HG02678 (cell line): ENCODE results near the gene FFAR3.

ENCODE experiments used
- ATAC-seq: cut with Tn5 transposase; IDR thresholded peaks from one replicate; pipeline ENCODE4 v1.9.1; 2021; ENCODE audit warnings: mild to moderate bottlenecking, moderate library complexity; ENCODE audit not compliant: unreplicated experiment

FFAR3 gene, protein sequence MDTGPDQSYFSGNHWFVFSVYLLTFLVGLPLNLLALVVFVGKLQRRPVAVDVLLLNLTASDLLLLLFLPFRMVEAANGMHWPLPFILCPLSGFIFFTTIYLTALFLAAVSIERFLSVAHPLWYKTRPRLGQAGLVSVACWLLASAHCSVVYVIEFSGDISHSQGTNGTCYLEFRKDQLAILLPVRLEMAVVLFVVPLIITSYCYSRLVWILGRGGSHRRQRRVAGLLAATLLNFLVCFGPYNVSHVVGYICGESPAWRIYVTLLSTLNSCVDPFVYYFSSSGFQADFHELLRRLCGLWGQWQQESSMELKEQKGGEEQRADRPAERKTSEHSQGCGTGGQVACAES

DNA sequence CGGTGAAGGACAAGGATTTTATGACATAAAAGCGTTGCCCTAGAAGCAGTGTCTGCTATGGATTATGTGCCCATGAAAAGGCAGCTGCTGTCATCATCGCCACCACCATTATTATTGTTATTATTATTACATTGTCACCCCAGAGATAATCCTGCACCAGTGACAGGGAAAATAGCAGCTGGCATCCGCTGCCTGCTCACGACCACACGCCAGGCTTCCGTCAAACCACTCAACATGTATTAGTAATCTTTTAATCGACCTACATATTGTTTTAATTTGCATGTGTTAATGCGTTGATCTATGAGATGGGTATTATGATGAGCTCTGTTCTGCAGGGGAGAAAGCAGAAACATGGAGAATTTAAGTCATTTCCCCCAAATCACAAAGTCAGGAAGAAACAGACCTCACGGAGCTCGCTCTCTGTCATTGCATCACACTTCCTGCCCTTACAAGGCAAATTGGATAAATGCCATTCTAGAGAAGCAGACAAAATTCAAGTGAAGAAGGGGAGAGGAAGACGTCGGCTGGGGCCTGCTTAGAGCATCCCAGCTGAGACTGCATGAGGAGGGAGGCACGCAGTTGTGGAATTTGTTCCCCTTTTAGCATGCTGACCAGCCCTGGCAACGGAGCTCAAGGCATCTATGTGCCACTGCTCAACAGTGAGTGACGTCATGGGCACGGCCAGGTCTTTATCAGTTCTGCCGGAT lies at the start of gene FFAR3:
FFAR3 (plus strand) TSS at position 594 of the 707 bp plus-strand sequence. CDS start 431 bp downstream, outside the sequence.
- ATAC-seq, result no peak

DNA sequence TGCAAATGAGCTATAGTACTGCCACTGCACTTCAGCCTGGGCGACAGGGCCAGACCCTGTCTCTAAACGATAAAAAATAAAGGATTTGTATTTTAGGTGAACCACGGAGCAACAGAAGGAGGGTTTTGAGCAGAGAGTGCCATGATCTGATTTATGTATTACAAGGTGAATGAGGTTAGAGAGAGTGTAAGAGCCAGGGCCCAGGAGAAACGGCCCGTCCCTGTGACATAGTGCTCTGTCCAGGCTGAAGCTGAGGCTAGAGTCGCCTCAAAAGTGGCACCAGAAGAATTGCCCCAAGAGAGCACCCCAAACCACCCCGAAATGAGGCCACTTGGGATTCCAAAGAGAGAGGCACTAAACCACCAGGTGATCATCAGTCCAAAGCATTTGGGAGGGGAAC lies 49.4 kb upstream of the FFAR3 start:
- ATAC-seq, result no peak

DNA sequence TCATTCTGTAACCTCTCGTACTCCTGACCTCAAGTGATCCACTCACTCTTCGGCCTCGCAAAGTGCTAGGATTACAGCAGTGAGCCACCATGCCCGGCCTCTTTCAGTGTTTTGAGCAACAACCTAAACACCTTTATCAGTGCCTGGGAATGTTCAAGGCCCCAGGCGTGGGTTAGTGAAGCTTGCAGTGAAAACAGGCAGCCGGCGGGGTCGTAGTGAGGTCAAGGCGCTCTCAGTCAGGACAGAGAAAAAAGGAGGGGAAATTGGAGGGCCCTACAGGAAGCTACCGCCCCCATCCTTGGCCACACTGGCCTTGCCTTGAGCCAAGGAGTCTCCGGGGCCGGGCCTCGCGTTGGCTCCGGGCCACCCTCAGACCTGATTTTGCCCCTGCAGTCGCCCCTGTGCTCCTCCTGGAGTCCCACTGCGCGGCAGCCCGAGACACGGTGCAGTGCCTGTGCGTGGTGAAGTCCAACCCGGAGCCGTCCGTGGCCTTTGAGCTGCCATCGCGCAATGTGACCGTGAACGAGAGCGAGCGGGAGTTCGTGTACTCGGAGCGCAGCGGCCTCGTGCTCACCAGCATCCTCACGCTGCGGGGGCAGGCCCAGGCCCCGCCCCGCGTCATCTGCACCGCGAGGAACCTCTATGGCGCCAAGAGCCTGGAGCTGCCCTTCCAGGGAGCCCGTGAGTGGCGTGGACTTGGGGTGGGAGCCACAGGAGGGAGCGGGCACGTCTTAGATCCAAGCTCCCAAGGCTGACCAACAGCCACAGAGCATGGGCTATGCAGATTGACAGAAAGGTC lies 48.6 kb upstream of the FFAR3 start:
- ATAC-seq, result no peak

DNA sequence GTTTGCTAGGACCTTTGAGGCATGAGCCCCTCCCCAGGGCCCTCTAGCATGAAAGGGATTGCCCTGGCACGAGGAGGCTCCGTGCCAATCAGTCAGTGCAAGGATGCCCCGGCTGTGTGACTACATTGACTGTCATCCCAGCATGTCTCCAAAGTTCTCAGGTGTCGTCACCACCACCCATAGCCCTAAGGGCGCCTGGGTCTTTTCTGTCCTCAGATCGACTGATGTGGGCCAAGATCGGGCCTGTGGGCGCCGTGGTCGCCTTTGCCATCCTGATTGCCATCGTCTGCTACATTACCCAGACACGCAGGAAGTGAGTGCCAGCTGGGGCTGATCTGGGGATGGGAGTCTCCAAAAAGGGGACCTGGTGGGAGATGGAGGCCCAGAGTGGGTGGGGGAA lies 47.9 kb upstream of the FFAR3 start:
- no peak for ATAC-seq

DNA sequence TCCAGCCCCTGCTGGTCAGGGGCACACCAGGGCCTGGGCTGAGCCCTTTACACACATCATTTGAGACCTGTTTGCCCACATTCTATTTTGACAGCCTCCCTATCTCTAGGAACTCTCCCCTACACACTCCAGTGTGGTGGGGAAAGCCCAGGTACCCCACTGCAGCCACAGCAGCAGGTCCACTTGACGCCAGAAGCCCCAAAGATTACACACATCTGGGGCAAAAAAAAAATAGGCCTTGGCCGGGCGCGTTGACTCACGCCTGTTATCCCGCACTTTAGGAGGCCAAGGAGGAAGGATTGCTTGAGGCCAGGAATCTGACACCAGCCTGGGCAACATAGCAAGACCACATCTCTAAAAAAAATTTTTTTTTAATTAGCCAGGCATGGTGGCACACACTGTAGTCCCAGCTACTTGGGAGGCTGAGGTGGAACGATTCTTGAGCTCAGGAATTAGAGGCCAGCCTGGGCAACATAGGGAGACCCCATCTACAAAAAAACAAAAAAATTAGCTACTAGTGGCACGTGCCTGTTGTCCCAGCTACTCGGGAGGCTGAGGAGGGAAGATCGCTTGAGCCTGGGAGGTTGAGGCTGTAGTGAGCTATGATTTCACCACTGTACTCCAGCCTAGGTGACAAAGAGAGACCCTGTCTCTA lies 47.3 kb upstream of the FFAR3 start:
- ATAC-seq, result no peak

DNA sequence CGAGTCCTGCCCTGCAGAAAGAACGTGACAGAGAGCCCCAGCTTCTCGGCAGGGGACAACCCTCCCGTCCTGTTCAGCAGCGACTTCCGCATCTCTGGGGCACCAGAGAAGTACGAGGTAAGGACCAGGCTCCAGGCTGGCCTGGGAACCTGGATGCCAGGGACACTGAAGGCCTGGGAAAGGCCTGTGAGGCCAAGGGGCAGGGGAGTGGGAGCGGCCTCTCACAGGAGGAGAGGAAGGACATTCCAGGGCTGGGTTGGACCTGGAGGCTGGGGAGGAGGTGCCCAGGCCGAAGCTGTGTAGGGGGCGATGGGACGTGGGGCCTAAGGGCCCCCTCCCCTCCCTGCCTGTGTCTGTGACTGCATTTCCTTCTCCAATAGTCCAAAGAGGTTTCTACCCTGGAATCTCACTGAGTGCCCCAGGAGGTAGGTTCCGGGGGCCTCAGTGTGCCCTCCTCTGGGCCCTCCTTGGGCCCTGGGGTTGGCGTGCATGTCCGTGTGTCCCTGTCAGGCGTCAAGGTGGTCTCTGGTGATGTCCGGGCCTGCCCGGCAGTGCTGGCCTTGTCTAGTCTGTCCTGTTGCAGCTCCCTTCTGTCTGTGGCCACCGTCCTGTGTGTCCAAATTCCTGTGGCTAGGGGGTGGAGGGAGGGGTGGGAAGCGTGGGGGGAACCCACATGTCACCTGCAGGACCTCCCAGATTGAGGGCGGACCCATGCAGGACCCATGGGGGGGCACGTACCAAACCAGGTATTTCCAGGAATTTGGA lies 46.2 kb upstream of the FFAR3 start:
- no peak for ATAC-seq

DNA sequence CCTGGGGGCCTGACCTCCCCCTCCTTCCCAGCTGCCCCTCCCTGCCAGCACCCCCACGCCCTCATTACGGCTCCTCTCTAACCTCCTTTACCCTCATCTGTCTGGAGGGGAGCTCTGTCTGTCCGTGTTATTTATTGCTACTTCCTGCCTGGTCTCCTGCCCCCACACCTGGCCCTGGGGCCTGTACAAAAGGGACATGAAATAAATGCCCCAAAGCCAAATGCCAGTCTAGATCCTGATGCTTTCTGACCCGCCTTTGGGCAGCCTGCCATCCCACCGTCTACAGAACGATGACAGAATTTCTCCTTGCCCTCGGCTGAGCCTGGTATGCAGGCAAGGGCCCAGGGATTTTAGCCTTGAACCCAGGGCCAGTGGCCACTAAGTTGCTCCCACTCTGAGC lies 44.7 kb upstream of the FFAR3 start:
- no peak for ATAC-seq

DNA sequence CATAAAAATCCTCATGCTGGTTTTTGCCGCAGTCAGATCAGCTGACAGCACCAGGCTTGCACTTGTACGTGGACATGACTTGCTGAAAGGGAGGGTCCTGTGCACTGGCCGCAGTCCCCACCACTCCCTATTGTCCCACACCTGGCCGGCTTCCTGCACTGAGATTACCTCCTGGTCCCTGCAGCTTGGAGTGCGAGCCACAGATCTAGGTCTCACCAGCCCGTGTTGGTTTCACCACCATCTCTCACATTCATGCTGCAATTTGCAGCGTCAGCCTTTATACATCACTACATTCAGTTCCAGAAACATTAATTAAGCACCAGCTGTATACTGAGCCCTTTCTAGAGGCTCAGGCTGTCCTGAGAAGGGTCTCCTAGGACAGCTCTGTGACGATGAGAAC lies 44.2 kb upstream of the FFAR3 start:
- ATAC-seq, result no peak

DNA sequence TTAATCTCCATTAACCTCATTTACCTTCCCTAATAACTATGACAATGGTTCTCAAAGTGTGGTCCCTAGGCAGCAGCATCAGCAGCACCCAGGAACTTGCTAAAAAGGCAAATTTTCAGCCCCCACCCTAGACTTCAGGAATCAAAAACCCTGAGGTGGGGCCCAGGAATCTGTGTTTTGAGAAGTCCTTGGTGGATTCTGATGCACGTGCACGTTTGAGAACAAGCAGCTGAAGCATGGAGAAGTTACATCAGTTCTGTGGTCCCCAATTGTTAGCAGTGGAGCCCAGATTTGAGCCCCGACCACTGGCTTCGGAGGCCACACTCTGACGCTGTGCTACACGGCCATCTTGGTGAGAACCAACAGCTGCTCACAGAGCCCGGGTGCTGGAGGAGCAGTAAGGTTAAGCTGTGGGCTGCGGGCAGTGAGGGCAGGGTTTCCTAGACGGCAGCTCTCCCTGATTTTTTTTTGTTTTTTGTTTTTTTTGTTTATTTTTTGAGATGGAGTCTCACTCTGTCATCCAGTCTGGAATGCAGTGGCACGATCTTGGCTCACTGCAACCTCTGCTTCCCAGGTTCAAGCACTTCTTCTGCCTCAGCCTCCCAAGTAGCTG lies 43.3 kb upstream of the FFAR3 start:
- ATAC-seq, result no peak

DNA sequence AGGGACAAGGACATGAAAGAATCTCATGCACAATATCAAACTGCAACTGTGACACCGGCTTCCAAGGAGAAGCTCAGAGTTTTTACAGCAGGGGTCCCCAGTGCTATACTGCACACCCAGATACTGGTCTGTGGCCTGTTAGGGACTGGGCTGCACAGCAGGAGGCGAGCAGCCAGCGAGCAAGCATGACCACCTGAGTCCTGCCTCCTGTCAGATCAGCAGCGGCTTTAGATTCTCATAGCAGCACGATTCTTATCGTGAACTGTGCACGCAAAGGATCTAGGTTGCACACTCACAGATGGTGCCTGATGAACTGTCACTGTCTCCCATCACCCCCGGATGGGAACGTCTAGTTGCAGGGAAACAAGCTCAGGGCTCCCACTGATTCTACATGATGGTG lies 42.4 kb upstream of the FFAR3 start:
- ATAC-seq, result no peak

DNA sequence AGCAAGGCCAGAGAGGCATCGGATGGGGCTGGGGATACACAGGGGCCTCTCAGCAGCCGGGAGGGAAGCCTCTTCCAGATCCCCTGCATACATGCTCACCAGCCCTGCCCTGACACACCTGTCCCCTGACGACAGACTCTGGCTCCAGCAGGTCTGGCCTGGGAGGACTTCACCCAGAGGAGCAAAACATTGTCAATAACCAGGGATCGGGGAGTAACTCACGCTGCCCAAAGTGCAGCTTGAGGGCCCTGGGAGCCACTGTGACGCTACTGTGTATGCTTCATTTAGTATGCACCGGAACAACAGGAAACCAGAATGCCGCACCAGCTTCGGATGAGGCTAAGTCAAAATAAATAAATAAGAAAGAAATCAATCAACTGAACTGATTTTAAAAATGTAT lies 41.7 kb upstream of the FFAR3 start:
- no peak for ATAC-seq

DNA sequence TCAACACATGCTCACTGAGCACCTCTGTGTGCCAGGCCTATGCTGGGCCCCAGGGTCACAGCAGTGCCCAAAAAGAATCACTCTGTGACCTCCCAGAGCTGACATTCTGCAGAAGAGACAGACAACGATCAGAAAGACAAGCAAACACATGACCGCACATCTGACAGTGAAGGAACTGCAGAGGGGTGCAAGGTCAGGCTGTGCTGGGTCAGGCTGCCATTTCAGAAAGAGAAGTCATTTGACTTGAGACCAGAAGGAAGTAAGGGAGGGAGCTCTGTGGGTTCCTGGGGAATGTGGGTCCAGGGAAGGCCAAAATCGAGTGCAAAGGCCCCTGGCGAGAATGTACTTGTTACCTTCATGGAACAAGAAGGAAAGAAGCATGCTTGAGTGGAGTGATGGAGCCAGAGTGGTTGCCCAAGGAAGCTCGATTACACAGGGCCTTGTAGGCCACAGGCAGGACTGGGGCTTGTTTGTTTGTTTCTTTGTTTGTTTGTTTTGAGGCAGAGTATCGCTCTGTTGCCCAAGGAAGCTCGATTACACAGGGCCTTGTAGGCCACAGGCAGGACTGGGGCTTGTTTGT lies 40.7 kb upstream of the FFAR3 start:
- no peak for ATAC-seq

DNA sequence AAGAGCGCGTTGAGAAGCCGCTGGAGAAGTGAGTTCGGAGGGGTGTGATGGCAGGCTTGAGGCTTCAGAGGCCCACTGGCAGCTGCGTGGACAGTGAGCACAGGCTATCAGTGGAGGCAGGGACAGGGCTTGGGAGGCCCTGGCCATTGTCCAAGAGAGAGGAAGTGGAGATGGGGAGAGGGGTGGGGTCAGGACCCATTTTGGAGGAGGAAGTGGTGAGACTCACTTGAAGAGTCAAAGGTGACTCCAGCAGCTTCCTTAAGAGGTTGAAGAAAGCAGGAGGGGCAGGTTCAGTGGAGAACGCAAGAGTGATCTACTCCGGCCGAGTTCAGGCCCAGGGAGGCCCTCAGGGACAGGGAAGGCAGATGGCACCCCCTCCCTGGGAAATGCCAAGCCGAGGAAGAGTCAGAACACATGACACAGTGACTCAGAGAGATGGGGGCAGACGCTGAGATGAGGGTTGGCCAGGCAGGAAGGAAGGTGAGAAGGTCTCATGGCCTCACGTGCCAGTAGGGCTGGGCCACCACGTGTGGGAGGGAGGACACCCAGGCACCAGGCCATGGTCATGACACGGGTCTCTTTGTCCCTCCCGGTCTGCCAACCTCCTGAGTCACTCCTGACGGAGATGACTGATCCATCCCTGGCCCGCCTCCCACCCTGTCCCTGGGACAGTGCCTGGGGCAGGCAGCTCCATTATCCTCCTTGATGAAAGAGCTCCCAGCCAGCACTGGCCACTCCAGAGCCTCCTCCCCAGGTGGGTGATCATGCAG lies 39.4 kb upstream of the FFAR3 start:
- no peak for ATAC-seq

DNA sequence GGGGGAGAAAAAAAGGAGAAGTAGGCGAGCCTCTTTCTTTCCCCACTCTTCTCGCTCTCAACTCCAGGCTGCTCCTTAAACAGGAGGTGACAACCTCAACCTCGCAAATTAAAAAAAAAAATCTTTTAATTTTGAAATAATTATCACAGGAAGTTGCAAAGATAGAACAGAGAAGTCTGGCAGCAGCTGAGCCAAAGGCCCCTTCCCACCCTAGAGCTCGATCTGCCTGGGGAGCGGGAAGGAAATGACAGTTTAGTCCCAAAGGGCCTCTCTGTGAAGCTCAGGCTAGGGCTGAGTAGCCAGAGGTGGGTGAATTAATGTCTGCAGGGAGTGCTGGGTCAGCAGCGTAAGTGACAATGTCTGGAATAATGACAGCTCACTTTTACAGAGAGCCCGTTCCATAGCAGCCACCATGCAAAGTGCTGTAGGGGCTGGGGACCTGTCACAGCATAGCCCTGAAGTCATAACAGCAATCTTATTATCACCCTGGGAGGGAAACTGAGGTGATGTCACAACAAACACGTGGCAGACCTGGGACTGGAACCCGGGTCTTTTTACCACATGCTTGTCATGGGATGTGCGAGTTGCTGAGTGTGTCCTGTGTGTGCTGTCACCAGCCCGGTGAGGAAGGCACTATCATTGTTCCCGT lies 38.1 kb upstream of the FFAR3 start:
- no peak for ATAC-seq

DNA sequence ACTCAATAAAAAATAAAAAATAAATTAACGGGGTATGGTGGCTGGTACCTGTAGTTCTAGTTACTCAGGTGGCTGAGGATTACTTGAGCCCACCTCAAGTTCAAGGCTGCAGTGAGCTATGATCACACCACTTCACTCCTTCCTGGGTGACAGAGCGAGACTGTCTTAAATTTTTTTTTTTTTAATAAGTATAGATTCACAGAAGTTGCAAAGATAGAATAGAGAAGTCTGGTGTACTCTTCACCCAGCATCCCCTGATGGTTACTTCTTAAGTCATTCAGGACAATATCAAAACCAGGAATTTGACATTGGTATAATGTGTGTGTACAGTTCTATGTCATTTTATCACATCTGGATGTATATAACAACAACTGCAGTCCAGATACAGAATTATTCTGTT lies 37.0 kb upstream of the FFAR3 start:
- no peak for ATAC-seq

DNA sequence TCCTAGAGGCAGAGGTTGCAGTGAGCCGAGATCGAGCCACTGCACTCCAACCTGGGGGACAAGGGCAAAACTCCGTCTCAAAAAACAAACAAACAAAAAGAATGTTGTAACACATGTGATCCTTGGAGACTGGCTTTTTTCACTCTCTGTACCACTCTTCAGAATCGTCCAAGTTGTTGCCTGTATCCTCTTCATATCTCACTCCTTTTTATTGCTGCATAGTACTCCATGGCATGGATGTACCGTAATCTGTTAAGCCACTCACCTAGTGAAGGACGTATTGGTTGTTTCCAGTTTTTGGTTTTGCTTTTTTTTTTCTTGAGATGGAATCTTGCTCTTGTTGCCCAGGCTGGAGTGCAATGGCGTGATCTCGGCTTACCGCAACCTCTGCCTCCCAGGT lies 36.2 kb upstream of the FFAR3 start:
- no peak for ATAC-seq

DNA sequence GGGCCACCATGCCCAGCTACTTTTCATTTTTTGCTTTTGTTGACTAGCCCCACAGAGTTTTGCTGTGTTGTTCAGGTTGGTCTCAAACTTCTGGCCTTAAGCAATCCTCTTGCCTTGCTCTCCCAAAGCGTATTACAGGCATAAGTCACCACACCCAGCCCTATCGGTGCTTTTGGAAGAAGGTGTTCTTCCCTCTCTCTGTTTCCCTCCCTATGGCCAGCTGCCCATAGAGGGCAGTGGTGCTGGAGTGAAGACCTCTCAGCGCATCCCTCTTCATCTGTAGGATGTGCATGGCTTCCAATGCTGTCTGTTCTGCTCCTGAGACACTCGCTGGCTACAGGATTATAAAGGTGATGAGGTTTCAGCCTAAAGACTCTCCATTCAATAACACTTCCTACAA lies 30.6 kb upstream of the FFAR3 start:
- no peak for ATAC-seq

DNA sequence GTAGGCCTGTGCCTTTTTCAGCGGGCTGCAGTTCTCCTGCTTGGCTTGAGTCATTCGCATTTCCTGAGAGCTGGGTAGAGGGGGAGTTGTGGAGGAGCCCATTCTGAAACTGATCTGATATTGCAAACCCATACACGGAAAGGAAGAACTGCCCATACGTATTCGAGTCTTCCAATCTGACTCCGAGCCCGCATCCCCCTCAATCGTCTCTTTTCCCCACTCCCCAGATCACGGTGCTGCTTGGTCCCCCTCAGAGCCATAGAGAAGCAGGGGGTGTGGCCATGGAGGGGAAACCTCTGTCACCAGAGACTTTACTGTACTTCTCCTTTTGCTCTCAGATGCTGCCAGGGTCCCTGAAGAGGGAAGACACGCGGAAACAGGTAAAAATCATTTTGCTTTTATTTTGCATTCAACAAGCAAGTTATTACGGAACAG lies 29.4 kb upstream of the FFAR3 start, which contains the start of gene CD22:
CD22 (plus strand) TSS at position 337 of the 435 bp plus-strand sequence. CDS start 2,854 bp downstream, outside the sequence.
- no peak for ATAC-seq
